IPS-18c (cell line): ENCODE results near the gene ZNF649.

Experiments
- H3K4me3 ChIP-seq: 2 replicates; pipeline ENCODE4 v1.7.0; 2013; ENCODE audit warnings: low read depth, mild to moderate bottlenecking, low read length, moderate library complexity; ENCODE audit not compliant: insufficient read depth
- H3K9me3 ChIP-seq: one replicate; pipeline ENCODE4 v1.6.1; 2013; ENCODE audit warnings: mild to moderate bottlenecking, low read length, moderate library complexity; ENCODE audit not compliant: control insufficient read depth, insufficient read depth

The ZNF649 gene

DNA sequence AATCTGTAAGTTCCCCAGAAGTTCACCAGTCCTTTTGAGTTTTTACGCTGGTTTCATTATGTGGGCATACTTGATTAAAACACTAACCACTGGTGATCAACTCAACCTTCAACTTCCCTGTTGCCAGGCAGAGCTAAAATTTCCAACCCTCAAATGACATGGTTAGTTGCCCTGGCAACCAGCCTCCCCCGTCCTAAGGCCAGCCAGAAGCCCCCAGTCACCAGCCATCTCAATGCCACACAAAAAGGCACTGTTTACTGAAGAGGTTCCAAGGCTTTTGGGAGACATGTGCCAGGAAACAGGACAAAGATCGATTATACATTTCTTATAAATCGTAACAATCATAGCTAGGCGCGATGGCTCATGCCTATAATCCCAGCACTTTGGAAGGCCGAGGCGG is 1.6 kb downstream of the ZNF649 start:
- Histone ChIP-seq H3K9me3 (peaks cover 19% of the 10 kb centered on the region), H3K4me3 (peak overlapping the region; percentile 93)

DNA sequence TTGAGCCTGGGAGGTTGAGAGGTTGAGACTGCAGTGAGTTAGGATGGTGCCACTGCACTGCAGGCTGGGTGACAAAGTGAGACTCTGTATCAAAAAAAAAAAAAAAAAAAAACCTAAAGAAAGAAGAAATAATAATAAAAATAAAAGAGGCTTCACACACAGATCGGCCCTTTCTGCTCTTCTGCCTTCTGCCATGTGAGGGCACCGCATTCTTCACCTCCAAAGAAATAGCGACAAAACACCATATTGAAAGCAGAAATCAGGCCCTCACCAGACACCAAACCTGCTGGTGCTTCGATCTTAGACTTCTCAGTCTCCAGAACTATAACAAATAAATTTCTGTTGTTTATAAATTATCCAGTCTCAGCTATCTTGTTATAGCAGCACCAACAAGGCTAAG is 3.0 kb downstream of the ZNF649 start:
- H3K4me3 ChIP-seq = peak overlapping the region; percentile 29; the same call in 1 of the 2 replicates
- H3K9me3 ChIP-seq = peaks cover 24% of the 10 kb centered on the region

DNA sequence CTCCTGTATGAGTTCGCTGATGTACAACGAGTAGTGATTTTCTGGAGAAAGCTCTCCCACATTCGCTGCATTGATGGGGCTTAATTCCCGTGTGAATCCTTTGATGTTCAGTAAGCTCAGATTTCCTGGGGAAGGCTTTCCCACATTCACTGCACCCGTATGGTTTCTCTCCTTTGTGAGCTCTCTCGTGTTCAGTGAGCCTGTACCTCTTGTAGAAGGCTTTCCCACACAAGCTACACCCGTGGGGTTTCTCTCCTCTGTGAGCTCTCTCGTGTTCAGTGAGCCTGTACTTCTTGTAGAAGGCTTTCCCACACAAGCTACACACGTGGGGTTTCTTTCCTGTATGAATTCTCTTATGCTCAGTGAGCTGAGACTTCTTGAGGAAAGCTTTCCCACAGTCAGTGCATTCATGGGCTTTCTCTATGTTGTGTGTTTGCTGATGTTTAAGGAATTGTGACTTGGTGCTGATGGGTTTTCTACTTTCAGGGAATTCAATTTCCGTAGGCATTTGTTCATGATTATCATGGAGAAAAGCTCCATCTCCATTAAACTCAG is 13.5 kb downstream of the ZNF649 start:
- Histone ChIP-seq H3K4me3 (no peak overlapping the region), H3K9me3 (peaks cover 49% of the 10 kb centered on the region)

DNA sequence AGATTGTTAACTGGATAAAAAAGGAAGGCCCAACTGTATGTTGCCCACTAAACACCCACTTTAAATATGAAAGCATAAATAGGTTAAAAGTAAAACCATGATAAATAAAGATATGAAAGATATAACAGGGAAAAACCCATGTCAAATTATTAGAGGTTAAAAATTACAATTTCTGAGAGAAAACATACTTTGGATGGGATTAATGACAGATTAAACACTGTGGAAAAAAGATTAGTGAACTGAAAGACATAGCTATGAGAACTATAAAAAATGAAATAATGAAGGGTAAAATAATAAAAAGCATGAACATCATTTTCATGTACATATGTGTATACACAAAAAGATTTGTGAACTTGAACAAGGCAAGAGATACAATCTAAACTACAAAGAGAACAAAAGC is 14.9 kb downstream of the ZNF649 start:
- H3K9me3 ChIP-seq = peaks cover 38% of the 10 kb centered on the region

DNA sequence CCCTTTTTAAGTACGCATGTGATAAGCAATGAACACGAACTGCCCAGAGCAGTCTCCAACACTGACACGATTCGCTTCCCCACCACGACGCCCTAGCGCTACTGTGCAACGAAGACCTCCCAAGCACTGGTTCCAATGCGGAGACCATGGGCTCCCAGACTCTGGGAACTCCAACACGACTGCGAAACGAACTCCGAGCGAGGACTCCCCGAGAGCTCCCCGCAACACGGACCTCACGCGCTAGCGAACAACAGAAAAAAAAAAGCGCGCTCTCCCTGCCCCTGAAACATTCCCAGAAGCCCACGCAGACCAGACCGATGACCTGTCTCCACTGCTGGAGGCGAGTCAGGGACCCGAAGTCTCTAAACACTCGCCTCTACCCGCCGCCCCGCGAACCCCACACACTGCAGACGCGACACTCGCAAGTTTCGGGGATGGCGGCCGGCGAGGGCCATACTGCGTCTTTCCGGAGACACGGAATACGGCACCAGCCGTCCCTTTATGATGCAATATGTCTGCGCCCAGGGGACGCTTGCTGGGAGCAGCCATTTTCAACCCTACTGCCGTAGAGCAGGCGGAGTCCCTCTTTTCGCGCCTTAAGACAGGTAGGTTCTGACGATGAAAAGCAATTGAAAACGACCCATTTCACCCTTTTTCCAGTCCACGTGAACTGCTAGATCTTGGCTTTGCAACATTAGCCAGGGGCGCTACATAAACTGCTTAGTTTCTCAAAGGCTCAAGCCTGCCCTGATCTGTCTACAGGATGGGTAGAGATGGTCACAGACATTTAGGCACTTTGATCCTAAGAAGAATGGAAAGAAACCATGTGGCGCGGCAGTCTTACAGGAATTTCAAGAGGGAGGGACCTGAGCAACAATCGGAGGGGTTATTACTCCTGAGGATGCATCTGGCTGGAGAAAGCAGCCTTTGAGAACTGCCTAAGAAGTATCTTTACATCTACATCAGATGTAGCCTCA is 17.0 kb downstream of the ZNF649 start, which contains the start of gene ZNF577:
Gene ZNF577 (minus strand): TSS at position 430 of the 977 bp plus-strand sequence. CDS start 7,569 bp downstream, outside the sequence.
- H3K4me3 ChIP-seq = peak within 1 kb of the TSS; percentile 74

More for the DNA sequence above, 14.9 kb downstream of the ZNF649 start:
- no peak overlapping the region for H3K4me3 ChIP-seq

DNA sequence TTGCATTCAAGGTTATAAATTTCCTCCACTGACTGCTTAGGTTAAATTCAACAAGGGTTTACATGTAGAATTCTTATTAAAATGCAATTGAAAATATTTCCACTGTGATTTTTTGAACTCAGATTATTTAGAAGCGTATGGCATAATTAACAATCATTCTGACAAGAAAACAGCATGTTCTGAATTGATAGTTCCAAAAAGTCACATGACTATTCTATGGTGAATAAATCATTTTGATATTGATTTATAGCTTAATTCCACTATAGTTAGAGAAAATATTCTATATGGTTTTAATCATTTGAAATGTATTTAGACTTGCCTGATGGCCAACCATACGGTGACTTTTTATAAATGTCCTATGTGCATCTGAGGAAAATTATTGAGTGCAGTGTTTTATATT is 20.1 kb downstream of the ZNF649 start:
- Histone ChIP-seq H3K4me3 (no peak overlapping the region), H3K9me3 (peaks cover 2% of the 10 kb centered on the region)

More for the DNA sequence above, 17.0 kb downstream of the ZNF649 start, which contains the start of gene ZNF577:
- H3K9me3 ChIP-seq = peaks cover 19% of the 10 kb centered on the region

DNA sequence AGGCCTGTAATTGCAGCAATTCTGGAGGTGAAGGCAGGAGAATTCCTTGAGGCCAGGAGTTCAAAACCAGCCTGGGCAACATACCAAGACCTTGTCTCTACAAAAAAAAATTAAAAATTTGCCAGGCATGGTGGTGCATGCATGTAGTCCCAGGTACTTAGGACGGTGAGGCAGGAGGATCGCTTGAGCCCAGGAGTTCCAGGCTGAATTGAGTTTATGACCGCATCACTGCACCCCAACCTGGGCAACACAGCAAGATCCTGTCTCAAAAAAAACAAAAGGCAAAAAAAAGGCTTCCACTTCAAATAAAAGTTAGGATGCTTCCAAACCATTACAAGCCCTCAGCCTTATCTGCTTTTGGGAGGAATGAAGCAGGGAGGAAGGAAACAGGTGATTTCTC is 22.3 kb downstream of the ZNF649 start:
- Histone ChIP-seq H3K9me3 (peaks cover 4% of the 10 kb centered on the region), H3K4me3 (no peak overlapping the region)

DNA sequence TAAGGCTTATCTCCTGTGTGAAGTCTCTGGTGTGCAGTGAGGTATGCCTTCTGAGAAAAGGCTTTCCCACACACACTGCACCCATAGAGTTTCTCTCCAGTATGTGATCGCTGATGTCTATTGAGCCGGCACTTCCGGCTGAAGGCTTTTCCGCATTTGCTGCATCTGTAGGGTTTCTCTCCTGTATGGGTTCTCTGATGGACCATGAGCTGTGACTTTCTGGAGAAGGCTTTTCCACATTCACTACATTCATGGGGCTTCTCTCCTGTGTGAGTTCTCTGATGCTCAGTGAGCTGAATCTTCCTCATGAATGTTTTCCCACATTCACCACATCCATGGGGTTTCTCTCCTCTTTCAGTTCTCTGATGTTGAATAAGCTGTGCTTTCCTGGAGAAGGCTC is 31.7 kb downstream of the ZNF649 start:
- Histone ChIP-seq H3K9me3 (peaks cover 42% of the 10 kb centered on the region), H3K4me3 (no peak overlapping the region)

DNA sequence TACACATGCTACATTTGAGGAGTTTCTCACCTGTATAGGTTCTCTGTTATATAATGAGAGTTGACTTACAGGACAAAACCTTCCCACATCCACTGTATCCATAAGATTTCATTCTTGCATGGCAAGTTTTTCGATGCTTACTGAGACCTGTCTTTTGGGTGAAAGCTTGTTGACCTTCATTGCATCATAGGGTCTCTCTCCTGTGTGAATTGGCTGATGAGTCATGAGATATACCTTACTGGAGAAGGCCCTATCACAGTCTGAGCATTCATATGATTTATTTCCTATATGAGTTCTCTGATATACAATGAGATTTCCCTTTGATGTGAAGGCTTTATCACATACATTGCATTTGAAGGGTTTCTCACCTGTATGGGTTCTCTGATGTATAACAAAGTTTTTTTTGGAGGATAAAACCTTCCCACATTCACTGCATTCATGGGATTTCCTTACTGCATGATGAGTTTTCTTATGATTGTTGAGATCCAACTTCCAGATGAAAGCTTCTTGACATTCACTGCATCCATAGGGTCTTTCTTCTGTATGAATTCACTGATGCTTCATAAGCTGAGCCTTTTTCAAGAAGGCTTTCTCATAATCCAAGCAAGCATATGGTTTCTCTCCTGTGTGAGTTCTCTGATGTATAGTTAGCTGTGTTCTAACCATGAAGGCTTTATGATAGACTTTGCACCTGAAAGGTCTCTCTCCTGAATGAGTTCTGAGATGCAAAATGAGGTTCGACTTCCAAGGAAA is 42.8 kb downstream of the ZNF649 start:
- no peak overlapping the region for H3K4me3 ChIP-seq
- H3K9me3 ChIP-seq = peaks cover 26% of the 10 kb centered on the region
